ENCODE measurements around the gene KLK11. TPM values are rescaled to one million over a fixed set of nuclear protein-coding genes. Genes with fewer than 3 reads are reported as not detected.

The KLK11 gene
- total RNA-seq, 4 donors from 2014 or later = 21.6 to 116 (median 34.0) TPM; not detected in 1

DNA sequence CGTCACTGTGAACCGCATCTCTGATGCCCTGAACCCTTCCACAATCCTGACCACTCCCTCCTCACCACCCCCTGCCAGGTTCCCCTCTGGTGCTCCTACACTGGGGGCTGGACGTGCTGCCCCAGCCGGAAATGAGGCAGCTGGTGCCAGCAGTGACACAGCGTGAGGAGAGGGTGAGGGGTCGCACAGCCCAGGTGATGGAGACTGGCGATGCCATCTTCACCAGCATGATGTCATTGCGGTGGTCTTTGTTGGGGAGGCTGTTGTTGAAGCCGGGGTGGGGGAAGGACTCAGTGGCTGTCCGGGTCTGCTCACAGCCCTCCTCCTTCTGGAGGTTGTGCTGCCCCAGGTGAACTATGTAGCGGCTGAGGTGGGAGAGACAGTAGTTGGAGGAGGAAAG, 2.5 kb downstream of the KLK11 start:
- no peak for TF ChIP-seq CTCF (IDR thresholded peaks at IDR 0.05)
- no peak for DNase-seq (ENCODE audit: low spot score)
- no peak for ATAC-seq (ENCODE audit: low FRiP score)

- DNase-seq (ENCODE audit: low spot score) (no peak), ATAC-seq (ENCODE audit: low FRiP score) (no peak)
- no peak for TF ChIP-seq CTCF (IDR thresholded peaks at IDR 0.05)
These were observed 3.9 kb downstream of the KLK11 start for GRCh38 chr19:51022526-51022925.

DNA sequence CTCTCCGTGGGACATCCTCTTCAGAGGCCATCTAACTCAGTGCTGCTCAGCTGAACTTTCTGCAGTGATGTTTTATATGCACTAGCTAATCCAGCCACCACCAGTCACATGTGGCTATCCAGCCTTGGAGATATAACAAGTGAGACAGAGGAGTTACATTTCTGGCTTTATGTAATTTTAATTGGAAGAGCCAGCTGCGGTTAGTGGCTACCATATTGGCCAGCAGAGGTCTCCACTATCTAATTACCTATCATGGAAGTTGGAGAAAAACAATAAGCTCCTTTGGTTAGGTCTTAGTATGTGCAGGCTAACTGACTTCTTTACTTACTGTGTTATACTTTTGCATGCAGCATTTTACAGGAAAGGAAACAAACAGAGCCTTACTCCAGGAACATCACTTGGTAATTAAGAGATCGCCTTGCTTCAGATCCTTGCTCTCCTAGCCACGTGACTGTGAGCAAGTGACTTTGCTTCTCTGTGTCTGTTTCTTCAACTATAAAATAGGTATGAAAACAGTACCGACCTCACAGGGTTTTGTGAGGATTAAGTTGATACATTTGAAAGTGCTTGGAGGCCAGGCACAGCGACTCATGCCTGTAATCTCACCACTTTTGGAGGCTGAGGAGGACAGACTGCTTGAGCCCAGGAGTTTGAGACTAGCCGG, 5.3 kb downstream of the KLK11 start:
- ATAC-seq (ENCODE audit: low FRiP score) (no peak), DNase-seq (ENCODE audit: low spot score) (no peak)
- no peak for TF ChIP-seq CTCF (IDR thresholded peaks at IDR 0.05)

GRCh38 chr19:51019544-51019925, 6.9 kb downstream of the KLK11 start, which contains the start of gene KLK10:
Gene KLK10, minus strand, starts transcription at chr19:51019709. Its CDS starts 579 bp downstream, at chr19:51019130.
- no peak for TF ChIP-seq CTCF (IDR thresholded peaks at IDR 0.05)
- no peak for ATAC-seq (ENCODE audit: low FRiP score)
- no peak for DNase-seq (ENCODE audit: low spot score)

- peak; percentile 73 for ATAC-seq (ENCODE audit: low FRiP score)
- TF ChIP-seq CTCF (IDR thresholded peaks at IDR 0.05) = no peak
- no peak for DNase-seq (ENCODE audit: low spot score)
These were observed 7.5 kb downstream of the KLK11 start for GRCh38 chr19:51018745-51019543.

GRCh38 chr19:51016798-51017683, 9.4 kb downstream of the KLK11 start:
- DNase-seq (ENCODE audit: low spot score) = no peak
- peak in 1 of 3 donors; percentile 70 for TF ChIP-seq CTCF (IDR thresholded peaks at IDR 0.05)
- ATAC-seq (ENCODE audit: low FRiP score) = peak; percentile 57

All from omental fat pad (tissue), 4 donors.